Measurements from ENCODE around the gene PDK2.

DNA sequence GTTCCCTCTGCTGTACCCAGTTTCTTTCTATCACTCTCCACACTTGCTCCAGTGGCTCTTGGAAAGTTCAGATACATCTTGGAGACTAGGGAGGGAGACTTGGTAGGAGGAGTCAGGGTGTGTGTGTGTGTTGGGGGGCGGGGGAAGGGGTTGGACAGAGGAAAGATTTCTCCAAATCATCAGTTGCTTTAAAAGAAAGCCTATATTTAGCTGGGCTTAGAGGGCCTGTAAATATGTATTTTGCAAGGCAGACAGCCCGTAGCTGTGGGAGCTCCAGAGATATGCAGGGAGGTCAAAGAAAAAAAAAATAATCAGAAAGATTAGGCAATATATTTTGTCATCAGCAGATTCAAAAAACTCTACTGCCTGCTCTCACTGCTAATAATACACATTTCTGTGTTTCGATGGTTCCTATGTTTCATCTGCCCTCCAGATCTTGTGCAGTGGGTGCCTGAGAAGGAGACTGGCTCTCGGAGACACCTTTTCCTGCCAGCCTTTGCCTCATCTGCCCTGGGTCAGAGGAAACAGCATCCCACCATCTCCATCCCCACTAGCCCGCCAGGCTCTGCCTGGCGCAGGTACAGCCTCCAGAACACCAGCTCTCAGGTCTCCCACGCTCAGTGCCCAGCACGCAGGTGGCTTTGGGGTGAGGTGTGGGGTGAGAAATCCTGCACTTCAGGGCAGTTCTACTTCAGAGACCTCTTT lies 60.1 kb downstream of the PDK2 start:
- TF ChIP-seq, protein P1, sequence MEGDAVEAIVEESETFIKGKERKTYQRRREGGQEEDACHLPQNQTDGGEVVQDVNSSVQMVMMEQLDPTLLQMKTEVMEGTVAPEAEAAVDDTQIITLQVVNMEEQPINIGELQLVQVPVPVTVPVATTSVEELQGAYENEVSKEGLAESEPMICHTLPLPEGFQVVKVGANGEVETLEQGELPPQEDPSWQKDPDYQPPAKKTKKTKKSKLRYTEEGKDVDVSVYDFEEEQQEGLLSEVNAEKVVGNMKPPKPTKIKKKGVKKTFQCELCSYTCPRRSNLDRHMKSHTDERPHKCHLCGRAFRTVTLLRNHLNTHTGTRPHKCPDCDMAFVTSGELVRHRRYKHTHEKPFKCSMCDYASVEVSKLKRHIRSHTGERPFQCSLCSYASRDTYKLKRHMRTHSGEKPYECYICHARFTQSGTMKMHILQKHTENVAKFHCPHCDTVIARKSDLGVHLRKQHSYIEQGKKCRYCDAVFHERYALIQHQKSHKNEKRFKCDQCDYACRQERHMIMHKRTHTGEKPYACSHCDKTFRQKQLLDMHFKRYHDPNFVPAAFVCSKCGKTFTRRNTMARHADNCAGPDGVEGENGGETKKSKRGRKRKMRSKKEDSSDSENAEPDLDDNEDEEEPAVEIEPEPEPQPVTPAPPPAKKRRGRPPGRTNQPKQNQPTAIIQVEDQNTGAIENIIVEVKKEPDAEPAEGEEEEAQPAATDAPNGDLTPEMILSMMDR (conservative IDR thresholded peaks at IDR 0.05; ENCODE audit: low read depth, low read length): no peak
- TF ChIP-seq EZH2 (IDR thresholded peaks at IDR 0.05; ENCODE audit: borderline replicate concordance, low read depth, low read length, poor library complexity, severe bottlenecking): no peak

Data from A673 (cell line).